Measurements from ENCODE around the gene GALNT9.

Gene GALNT9

GRCh38 chr12:132259872-132260695, 69.3 kb downstream of the GALNT9 start:
- TF ChIP-seq, protein P1, sequence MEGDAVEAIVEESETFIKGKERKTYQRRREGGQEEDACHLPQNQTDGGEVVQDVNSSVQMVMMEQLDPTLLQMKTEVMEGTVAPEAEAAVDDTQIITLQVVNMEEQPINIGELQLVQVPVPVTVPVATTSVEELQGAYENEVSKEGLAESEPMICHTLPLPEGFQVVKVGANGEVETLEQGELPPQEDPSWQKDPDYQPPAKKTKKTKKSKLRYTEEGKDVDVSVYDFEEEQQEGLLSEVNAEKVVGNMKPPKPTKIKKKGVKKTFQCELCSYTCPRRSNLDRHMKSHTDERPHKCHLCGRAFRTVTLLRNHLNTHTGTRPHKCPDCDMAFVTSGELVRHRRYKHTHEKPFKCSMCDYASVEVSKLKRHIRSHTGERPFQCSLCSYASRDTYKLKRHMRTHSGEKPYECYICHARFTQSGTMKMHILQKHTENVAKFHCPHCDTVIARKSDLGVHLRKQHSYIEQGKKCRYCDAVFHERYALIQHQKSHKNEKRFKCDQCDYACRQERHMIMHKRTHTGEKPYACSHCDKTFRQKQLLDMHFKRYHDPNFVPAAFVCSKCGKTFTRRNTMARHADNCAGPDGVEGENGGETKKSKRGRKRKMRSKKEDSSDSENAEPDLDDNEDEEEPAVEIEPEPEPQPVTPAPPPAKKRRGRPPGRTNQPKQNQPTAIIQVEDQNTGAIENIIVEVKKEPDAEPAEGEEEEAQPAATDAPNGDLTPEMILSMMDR (IDR thresholded peaks at IDR 0.05; ENCODE audit: low read depth, low read length, missing control alignments): no peak
- H3K4me3 ChIP-seq (ENCODE audit: low read depth, low read length): no peak overlapping the region
- in situ Hi-C loops (cut with HindIII; ENCODE audit: low sequenced_read_pairs): loop anchor here (5.0 kb wide), 1 partner anchor 62 kb away; no protein-coding TSS in a partner anchor
- DNase-seq (ENCODE audit: low read depth): no peak

- TF ChIP-seq, protein P1 (IDR thresholded peaks at IDR 0.05; ENCODE audit: low read depth, low read length, missing control alignments): no peak
These were observed 70.0 kb downstream of the GALNT9 start for GRCh38 chr12:132259364-132259871.

DNA sequence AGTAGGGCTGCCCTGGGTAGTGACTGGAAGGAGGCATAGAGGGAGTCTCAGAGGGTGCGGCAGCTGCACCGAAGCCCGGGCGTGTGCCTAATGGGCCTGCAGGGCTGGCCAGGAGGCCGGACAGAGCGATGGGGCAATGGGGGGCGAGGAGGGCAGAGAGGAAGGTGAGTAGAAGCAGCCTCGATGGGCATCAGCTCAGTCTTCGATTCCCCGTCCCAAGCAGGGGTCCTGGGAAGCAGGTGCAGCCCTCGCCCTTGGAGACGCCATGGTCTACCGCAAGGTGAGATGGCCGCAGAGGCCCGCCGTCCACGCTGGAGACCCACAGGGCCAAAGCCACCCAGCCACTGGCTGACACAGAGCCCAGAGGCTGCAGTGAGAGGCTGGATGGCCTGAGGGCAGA, 70.8 kb downstream of the GALNT9 start:
- no peak for DNase-seq (ENCODE audit: low read depth)
- in situ Hi-C loops (cut with HindIII; ENCODE audit: low sequenced_read_pairs): no loop called here
- no peak overlapping the region for H3K4me3 ChIP-seq (ENCODE audit: low read depth, low read length)
- TF ChIP-seq, protein P1 (IDR thresholded peaks at IDR 0.05; ENCODE audit: low read depth, low read length, missing control alignments): no peak

More at GRCh38 chr12:132259364-132259871, 70.0 kb downstream of the GALNT9 start:
- H3K4me3 ChIP-seq (ENCODE audit: low read depth, low read length): no peak overlapping the region
- in situ Hi-C loops (cut with HindIII; ENCODE audit: low sequenced_read_pairs): no loop called here
- DNase-seq (ENCODE audit: low read depth): no peak

GRCh38 chr12:132257955-132258490, 71.4 kb downstream of the GALNT9 start:
- TF ChIP-seq, protein P1 (IDR thresholded peaks at IDR 0.05; ENCODE audit: low read depth, low read length, missing control alignments): no peak
- H3K4me3 ChIP-seq (ENCODE audit: low read depth, low read length): no peak overlapping the region
- no peak for DNase-seq (ENCODE audit: low read depth)
- in situ Hi-C loops (cut with HindIII; ENCODE audit: low sequenced_read_pairs): no loop called here

DNA sequence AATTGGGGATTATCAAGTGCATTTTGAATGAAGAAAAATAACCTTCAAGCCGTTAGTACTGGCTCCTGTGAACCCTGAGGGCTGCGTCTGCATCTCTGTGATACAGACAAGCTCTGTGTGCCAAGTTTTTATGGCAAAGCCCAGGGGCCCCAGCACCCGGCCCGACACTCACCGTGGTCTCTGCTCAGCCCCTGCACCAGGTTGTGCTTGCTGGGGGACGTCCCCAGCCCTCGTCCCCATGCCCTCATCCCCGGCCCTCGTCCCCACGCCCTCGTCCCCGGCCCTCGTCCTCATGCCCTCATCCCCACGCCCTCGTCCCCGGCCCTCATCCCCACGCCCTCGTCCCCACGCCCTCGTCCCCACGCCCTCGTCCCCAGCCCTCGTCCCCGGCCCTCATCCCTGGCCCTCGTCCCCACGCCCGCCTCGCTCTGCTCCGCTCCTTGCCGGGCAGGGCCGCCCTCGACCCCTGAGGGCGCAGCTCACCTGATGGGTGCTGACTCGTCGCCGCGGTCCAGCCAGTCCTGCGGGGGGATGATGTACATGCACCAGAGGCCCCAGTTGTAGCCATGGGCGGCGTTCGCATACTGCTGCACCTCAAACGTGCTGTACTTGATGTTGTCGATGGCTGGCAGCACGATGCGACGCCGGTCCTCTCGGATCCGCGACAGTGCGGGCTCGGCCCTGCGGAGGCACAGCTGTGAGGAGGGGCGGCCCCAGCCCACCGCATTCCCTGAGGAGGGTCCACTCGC, 72.0 kb downstream of the GALNT9 start:
- in situ Hi-C loops (cut with HindIII; ENCODE audit: low sequenced_read_pairs): no loop called here
- no peak overlapping the region for H3K4me3 ChIP-seq (ENCODE audit: low read depth, low read length)
- DNase-seq (ENCODE audit: low read depth): no peak
- TF ChIP-seq, protein P1 (IDR thresholded peaks at IDR 0.05; ENCODE audit: low read depth, low read length, missing control alignments): no peak

GRCh38 chr12:132256646-132257045, 72.7 kb downstream of the GALNT9 start:
- TF ChIP-seq, protein P1 (IDR thresholded peaks at IDR 0.05; ENCODE audit: low read depth, low read length, missing control alignments): no peak
- in situ Hi-C loops (cut with HindIII; ENCODE audit: low sequenced_read_pairs): no loop called here
- no peak overlapping the region for H3K4me3 ChIP-seq (ENCODE audit: low read depth, low read length)
- DNase-seq (ENCODE audit: low read depth): no peak
